Amniotic stem cell (primary cell): ENCODE measurements around the gene TRPV2.

Experiments
- DNase-seq: peaks from one replicate; lab custom pipeline; 2025; lab: John Stamatoyannopoulos, UW

The TRPV2 gene

GRCh38 chr17:16474012-16474725, 58.8 kb downstream of the TRPV2 start:
- DNase-seq: no peak

DNA sequence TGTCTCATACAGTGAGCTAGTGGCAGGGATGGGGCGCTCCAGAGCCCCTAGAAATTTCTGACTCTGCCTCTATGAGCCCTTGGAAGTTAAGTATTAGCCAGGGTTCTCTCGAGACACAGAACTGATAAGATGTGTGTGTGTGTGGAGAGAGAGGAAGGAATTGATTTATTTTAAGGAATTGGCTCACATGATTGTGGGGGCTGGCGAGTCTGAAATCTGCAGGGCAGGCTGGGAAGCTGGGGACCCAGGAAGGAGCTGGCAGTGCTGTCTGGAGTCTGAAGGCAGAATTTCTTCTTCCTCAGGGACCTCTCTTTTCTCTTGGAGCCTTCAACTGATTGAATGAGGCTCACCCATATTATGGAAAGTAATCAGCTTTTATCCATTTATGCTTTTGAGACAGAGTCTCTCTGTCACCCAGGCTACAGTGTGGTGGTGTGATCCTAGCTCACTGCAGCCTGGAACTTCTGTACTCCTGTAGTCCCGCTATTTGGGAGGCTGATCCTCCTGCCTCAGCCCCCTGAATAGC, 59.9 kb downstream of the TRPV2 start:
- no peak for DNase-seq

DNA sequence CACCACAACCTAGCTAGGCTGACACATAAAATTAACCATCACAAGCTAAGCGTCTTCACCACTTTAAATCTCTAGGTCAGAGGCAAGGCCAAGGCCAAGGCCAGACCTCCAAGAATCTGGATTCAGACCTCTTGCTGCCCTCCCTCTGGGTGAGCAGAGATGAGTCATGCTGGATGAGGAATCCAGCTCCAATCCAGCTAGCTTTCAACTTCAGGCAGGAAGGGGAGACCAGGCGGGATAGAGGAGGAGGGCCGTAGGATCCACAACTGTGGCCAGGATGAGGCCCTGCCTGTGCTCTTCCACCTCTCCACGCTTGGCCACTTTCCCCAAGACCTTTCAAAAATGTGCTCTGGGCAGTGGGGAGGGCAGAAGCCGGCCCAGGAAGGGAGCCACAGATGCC, 61.9 kb downstream of the TRPV2 start:
- DNase-seq: peak; percentile 33

DNA sequence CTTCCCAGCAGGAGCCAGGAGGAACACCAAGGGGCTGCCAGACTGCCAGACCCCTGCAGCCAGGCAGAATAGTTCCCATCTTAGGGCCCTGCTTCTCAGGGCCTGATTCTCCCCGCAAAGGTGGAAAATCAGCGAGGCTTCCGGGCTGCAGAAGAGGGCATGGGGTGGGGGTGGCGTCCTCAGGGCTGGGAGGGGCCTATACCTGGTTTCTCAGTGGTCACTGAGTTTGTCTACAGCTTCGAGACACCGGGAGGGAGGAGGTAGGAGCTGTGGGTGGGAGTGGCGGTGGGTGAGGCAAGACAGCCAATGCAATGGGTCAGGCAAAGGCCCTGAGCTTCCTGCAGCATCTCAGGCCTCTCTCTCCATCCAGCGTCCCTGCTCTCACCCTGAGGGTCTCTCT, 62.3 kb downstream of the TRPV2 start:
- DNase-seq: no peak

GRCh38 chr17:16478649-16479048, 63.3 kb downstream of the TRPV2 start:
- DNase-seq: no peak

DNA sequence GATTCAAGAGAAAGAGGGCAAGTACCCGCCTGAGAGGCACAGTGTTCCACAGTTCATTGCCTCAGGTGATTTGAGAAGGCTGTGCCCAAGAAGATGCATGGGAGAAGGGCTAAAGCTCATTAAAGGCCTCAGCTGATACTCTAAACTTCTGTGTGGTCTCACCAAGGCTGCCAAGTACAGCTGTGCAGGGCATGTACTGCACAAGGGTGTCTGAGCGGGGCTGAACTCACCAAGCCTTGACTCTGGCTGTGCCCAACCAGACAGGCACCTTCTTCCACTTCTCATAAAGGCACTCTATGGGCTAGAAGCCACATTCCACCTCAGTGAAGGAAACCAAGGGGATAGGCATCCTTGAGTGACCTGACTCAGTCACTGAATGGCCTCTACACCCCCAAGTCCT, 63.9 kb downstream of the TRPV2 start:
- DNase-seq: no peak

- no peak for DNase-seq
These were observed 65.6 kb downstream of the TRPV2 start for GRCh38 chr17:16480995-16481394.

- DNase-seq: no peak
These were observed 66.9 kb downstream of the TRPV2 start for GRCh38 chr17:16482253-16482652.

DNA sequence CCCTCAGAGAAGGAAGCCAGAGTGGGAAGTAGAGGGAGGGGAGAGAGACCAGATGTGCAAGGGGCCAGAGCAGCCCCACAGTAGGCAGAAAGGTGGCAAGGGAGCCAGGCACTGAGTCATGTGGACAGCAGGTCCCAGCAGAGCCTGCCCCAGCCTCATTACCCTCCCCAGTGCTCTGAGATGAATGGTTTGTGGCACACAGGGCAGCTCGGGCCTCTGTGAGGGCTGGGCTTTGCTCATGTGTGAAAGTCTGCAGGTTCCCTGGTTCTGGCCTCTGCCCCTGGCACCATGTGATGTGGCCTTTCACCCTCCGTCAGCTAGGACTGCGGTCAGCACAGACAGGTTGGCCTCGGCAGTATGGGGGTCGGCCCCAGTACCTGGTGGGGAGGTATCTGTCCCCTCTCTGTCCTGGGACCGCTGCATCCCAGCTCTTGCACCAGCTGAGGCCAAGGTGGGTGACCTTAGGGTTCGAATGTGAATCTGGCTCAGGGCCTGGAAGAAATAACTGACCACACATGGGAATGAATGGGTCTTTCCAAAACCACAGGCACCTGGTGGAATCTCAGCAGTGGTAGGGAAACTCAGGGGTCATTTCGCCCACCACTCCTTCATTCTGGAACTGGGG, 67.8 kb downstream of the TRPV2 start:
- no peak for DNase-seq

DNA sequence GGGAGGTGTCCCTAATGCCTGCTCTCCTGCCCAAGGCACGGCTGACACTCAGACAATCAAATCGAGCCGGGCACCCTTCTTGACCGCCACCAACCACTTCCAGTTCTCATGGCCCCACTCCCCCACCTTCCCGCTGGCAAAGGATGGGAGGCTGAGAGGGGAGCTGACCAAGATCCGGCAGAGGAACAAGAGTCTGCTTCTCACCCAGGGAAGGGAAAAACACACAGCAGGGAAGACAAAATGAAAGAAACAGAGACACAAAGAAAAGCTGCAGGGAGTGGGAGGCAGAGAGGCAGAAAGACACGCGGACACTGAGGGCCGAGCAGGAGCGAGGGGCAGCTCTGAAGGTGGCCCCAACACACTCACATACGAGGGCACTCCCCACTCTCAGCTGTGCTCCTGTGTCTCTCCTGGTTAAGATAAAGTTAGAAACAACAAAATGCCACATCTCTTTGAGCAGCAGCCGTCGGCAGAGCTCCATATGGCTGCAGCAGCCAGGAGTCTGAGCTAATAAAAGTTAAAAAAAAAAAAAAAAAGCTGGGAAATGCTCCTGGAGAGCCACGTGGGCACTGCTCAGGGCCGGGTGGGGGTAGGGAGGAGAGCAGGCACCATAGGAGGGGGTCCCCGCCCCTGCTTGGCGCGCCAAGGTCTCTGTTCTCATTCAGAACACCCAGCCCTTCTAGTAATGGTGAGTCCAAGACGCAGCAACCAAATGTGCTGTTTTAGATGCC, 69.2 kb downstream of the TRPV2 start:
- no peak for DNase-seq
